Motor neuron (in vitro differentiated cells): Measurements from ENCODE around the gene MED16. TPM values are rescaled to one million over a fixed set of nuclear protein-coding genes. Genes with fewer than 3 reads are reported as not detected.
"Not testable (repeated sequence)": the region's sequence is repeated elsewhere in the genome, so short reads cannot be mapped to it uniquely, and the experiment has no call there.

Experiments
- ATAC-seq, 8 experiments: fragments of 200-7000 bp; cut with Tn5 transposase; replicated peaks in 6 of 8; 2 replicates each; pipeline ENCODE4 v1.8.0; 2021; ENCODE audit warnings: mild to moderate bottlenecking in 8 of 8, moderate library complexity in 8 of 8
- H3K27ac ChIP-seq, 2 donors: fragments of 250-450 bp; sonication (Bioruptor Pico); 2 replicates each; pipeline ENCODE4 v1.9.0; 2021; ENCODE audit warnings: antibody characterized with exemption in 2 of 2, mild to moderate bottlenecking in 2 of 2, moderate library complexity in 1 of 2
- H3K4me1 ChIP-seq, 2 donors: fragments of 250-450 bp; sonication (Bioruptor Pico); replicated peaks in 1 of 2; 2 replicates each; pipeline ENCODE4 v1.6.1; 2021; ENCODE audit warnings: antibody characterized with exemption in 2 of 2, mild to moderate bottlenecking in 2 of 2, moderate library complexity in 1 of 2
- H3K4me3 ChIP-seq, 5 donors: fragments of 250-450 bp; sonication (Bioruptor Pico); 2 replicates each; pipeline ENCODE4 v1.9.0; 2021; ENCODE audit warnings: antibody characterized with exemption in 5 of 5, mild to moderate bottlenecking in 5 of 5, moderate library complexity in 4 of 5
- WGBS, 10 experiments: fragments of 450-650 bp; shearing (Covaris generic); methylation state at CpG; one replicate each; pipeline ENCODE4 v1.0.0; 2022; 5-methylcytosine and 5-hydroxymethylcytosine counted together
- in situ Hi-C, 9 experiments: fragments of 400-800 bp; cut with MboI; loops; one replicate each; pipeline ENCODE4 v1.15.0; 2021; ENCODE audit warnings: low sequenced_read_pairs in 9 of 9, low pct_unique_long_range_greater_than_20kb in 2 of 9; ENCODE audit not compliant: unreplicated experiment in 9 of 9
- total RNA-seq, 8 experiments: library from RNA; unstranded; fragments of 300-600 nt; gene quantifications; 2 replicates each; pipeline versions ENCODE4 v1.2.3 to v1.2.4, GENCODE V29; 2022

Gene MED16
- total RNA-seq, 8 experiments from 2014 or later: 15.0 to 44.1 (median 26.1) TPM

GRCh38 chr19:845707-846521, 47.1 kb downstream of the MED16 start:
- in situ Hi-C loops: no loop called here
- Histone ChIP-seq H3K27ac (no peak overlapping the region), H3K4me1 (peaks cover 6 to 23% of the 10 kb centered on the region in 2 donors), H3K4me3 (no peak overlapping the region)
- no peak for ATAC-seq
- WGBS, 10 experiments: 0 to 80% (median 47%) methylated on average over 1 to 7 of the region's 37 CpGs; no CpG with 5 or more reads in 4 of the 10 experiments

- Histone ChIP-seq H3K4me1 (peaks cover 6 to 19% of the 10 kb centered on the region in 2 donors), H3K4me3 (no peak overlapping the region), H3K27ac (no peak overlapping the region)
- 0 to 100% (median 60%) methylated on average over 1 of the region's 11 CpGs; no CpG with 5 or more reads in 7 of the 10 experiments for WGBS, 10 experiments
- ATAC-seq: peak in 5 of 8 experiments; percentile 5 to 73 (median 54)
- in situ Hi-C loops: no loop called here
Measured at GRCh38 chr19:844546-844971, 48.4 kb downstream of the MED16 start.

- H3K27ac ChIP-seq: no peak overlapping the region
- H3K4me1 ChIP-seq: peaks cover 6 to 19% of the 10 kb centered on the region in 2 donors
- no CpG with 5 or more reads among the region's 70 CpGs for WGBS, 10 experiments
- H3K4me3 ChIP-seq: peak overlapping the region; percentile 11 to 23 (median 14)
- peak in 5 of 8 experiments; percentile 48 to 67 (median 56) for ATAC-seq
- in situ Hi-C loops: no loop called here
Measured at GRCh38 chr19:843836-844545, 49.0 kb downstream of the MED16 start.

- peak; percentile 50 to 84 (median 80) for ATAC-seq
- 2 to 100% (median 7%) methylated on average over 1 to 10 of the region's 46 CpGs; no CpG with 5 or more reads in 5 of the 10 experiments for WGBS, 10 experiments
- Histone ChIP-seq H3K27ac (no peak overlapping the region), H3K4me3 (peak overlapping the region; percentile 11 to 23 (median 14)), H3K4me1 (peaks cover 8 to 24% of the 10 kb centered on the region in 2 donors)
- in situ Hi-C loops: no loop called here
Measured at GRCh38 chr19:843180-843835, 49.7 kb downstream of the MED16 start.

- ATAC-seq, H3K27ac ChIP-seq, in situ Hi-C loops, H3K4me3 ChIP-seq: not testable (repeated sequence)
- WGBS, 10 experiments: 20 to 100% (median 83%) methylated on average over 1 to 4 of the region's 7 CpGs; no CpG with 5 or more reads in 4 of the 10 experiments
- H3K4me1 ChIP-seq: peaks cover 7 to 22% of the 10 kb centered on the region in 2 donors
Measured at GRCh38 chr19:842802-843179, 50.2 kb downstream of the MED16 start.

- H3K4me1 ChIP-seq: peaks cover 6 to 20% of the 10 kb centered on the region in 2 donors
- WGBS, 10 experiments: 54 to 87% (median 60%) methylated on average over 1 to 4 of the region's 24 CpGs; no CpG with 5 or more reads in 7 of the 10 experiments
- H3K27ac ChIP-seq: no peak within 1 kb of the TSS
- no peak for ATAC-seq
- in situ Hi-C loops: no loop called here
- H3K4me3 ChIP-seq: no peak within 1 kb of the TSS
Measured at GRCh38 chr19:840519-841206, 52.3 kb downstream of the MED16 start, which contains the start of gene PRTN3. TSS of gene PRTN3 (plus strand) at chr19:840999. CDS start at chr19:841009, 10 bp downstream.

GRCh38 chr19:835210-835810, 57.7 kb downstream of the MED16 start:
- Histone ChIP-seq H3K4me3 (no peak overlapping the region), H3K27ac (no peak overlapping the region), H3K4me1 (peaks cover 3 to 8% of the 10 kb centered on the region in 2 donors)
- 96% methylated on average over 12 of the region's 36 CpGs; no CpG with 5 or more reads in 9 of the 10 experiments for WGBS, 10 experiments
- in situ Hi-C loops: no loop called here
- peak in 4 of 8 experiments; percentile 18 to 74 (median 47) for ATAC-seq

- WGBS, 10 experiments: 60 to 86% (median 73%) methylated on average over 1 to 11 of the region's 24 CpGs; no CpG with 5 or more reads in 4 of the 10 experiments
- no peak for ATAC-seq
- in situ Hi-C loops: no loop called here
- Histone ChIP-seq H3K4me1 (peaks cover 3 to 8% of the 10 kb centered on the region in 2 donors), H3K27ac (no peak overlapping the region), H3K4me3 (no peak overlapping the region)
Measured at GRCh38 chr19:834216-834615, 58.8 kb downstream of the MED16 start.

GRCh38 chr19:831407-832369, 61.3 kb downstream of the MED16 start:
- H3K4me1 ChIP-seq: peaks cover 0 to 3% of the 10 kb centered on the region in 2 donors
- H3K4me3 ChIP-seq: no peak overlapping the region
- no peak overlapping the region for H3K27ac ChIP-seq
- peak in 2 of 8 experiments; percentile 10 to 22 for ATAC-seq
- in situ Hi-C loops: no loop called here
- 80 to 100% (median 88%) methylated on average over 1 to 7 of the region's 38 CpGs; no CpG with 5 or more reads in 6 of the 10 experiments for WGBS, 10 experiments

- Histone ChIP-seq H3K4me3 (no peak overlapping the region), H3K27ac (no peak overlapping the region), H3K4me1 (no peaks in the 10 kb centered on the region)
- no peak for ATAC-seq
- 40 to 95% (median 53%) methylated on average over 1 to 4 of the region's 18 CpGs; no CpG with 5 or more reads in 5 of the 10 experiments for WGBS, 10 experiments
- in situ Hi-C loops: no loop called here
Measured at GRCh38 chr19:829129-829758, 63.7 kb downstream of the MED16 start.
